Suprapubic skin (tissue), 3 donors: ENCODE data around the gene LAMA3.

Experiments used
- CTCF ChIP-seq, 2 donors: fragments of 200-600 bp in 1 of 2; fragments of 450-650 bp in 1 of 2; sonication (generic) in 1 of 2; IDR thresholded peaks; one replicate each; pipeline ENCODE4 v1.5.1; 2016 to 2019; ENCODE audit warnings: antibody characterized with exemption in 2 of 2, mild to moderate bottlenecking in 1 of 2, moderate library complexity in 1 of 2
- EP300 ChIP-seq: sonication (generic); formaldehyde crosslinking; IDR thresholded peaks from one replicate; pipeline ENCODE4 v1.6.1; 2017; ENCODE audit warnings: antibody characterized with exemption
- POLR2A ChIP-seq, 2 donors: fragments of 450-650 bp; IDR thresholded peaks; one replicate each; pipeline ENCODE4 v1.6.1; 2017; ENCODE audit warnings: antibody characterized with exemption in 2 of 2, mild to moderate bottlenecking in 2 of 2, moderate library complexity in 2 of 2

DNA sequence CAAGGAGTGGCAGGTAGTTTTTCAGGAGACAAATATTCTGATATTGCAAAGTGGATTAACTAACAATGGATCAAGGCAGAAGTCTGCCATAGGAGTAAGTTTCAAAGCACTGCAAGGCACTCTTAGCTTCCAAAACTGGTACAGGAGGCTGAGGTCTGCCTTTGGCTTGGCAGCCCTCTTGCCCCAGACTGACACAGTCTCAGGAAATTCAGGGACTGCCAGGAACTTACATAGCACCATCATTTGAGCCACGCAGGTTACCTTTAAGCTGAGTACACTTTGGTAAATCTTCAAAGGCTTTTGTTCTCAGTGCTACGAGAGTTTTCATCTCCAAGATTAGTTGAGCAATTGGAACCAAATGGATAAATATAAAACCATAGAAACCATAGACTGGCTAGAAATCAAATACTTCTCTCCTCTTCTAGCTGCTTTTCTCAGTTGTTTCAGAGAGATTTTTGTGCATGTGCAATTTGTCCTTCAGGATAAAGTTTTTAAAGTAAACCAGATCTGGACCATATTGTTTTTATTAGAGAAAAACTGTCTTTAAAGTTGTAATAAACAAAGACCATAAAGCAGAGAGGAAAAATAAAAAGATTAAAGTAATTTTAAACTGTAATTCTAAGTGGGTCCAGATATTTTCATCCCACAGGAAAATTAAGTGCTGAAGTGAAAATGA, 45.3 kb upstream of the LAMA3 start:
- no peak for TF ChIP-seq CTCF (IDR thresholded peaks at IDR 0.05)
- TF ChIP-seq EP300: no peak
- no peak for TF ChIP-seq POLR2A (IDR thresholded peaks at IDR 0.05)
